Osteocyte (in vitro differentiated cells): Measurements from ENCODE around the gene TDRD1. TPM values are rescaled to one million over a fixed set of nuclear protein-coding genes. Genes with fewer than 3 reads are reported as not detected.

Experiments used
- DNase-seq: peaks from one replicate; pipeline ENCODE4 v3.0.0; 2021; ENCODE audit warnings: mixed read lengths; ENCODE audit not compliant: unreplicated experiment; ENCODE audit errors: extremely low spot score
- H3K27ac Mint-ChIP-seq: one replicate; pipeline ENCODE4 v1.8.0; 2021; ENCODE audit warnings: mild to moderate bottlenecking, mixed read lengths; ENCODE audit not compliant: unreplicated experiment
- H3K27me3 Mint-ChIP-seq: one replicate; pipeline ENCODE4 v1.8.0; 2021; ENCODE audit warnings: mixed read lengths; ENCODE audit not compliant: unreplicated experiment
- H3K36me3 Mint-ChIP-seq: one replicate; pipeline ENCODE4 v1.8.0; 2021; ENCODE audit warnings: mixed read lengths; ENCODE audit not compliant: unreplicated experiment
- H3K4me1 Mint-ChIP-seq: one replicate; pipeline ENCODE4 v1.8.0; 2021; ENCODE audit warnings: mixed read lengths; ENCODE audit not compliant: unreplicated experiment
- H3K4me3 Mint-ChIP-seq: one replicate; pipeline ENCODE4 v1.8.0; 2021; ENCODE audit warnings: mild to moderate bottlenecking, moderate library complexity, mixed read lengths; ENCODE audit not compliant: unreplicated experiment
- H3K9me3 Mint-ChIP-seq: one replicate; pipeline ENCODE4 v1.8.0; 2021; ENCODE audit warnings: mixed read lengths; ENCODE audit not compliant: unreplicated experiment
- CTCF ChIP-seq: fragments of 200-600 bp; sonication (generic); IDR thresholded peaks from 2 replicates; pipeline ENCODE4 v1.5.0; 2021; ENCODE audit warnings: antibody characterized with exemption, mild to moderate bottlenecking, moderate library complexity
- total RNA-seq: library from RNA; stranded (reverse); gene quantifications from 2 replicates; pipeline ENCODE4 v1.2.1, GENCODE V29; 2021

The TDRD1 gene
- total RNA-seq, 1 donor from 2014 or later = not detected

GRCh38 chr10:114278884-114279191 lies 99.7 kb downstream of the TDRD1 start:
- Mint-ChIP-seq H3K9me3 (no peaks in the 10 kb centered on the region), H3K36me3 (no peaks in the 10 kb centered on the region), H3K4me3 (no peak overlapping the region), H3K27ac (no peak overlapping the region), H3K4me1 (no peaks in the 10 kb centered on the region), H3K27me3 (peaks cover 7% of the 10 kb centered on the region)
- no peak for DNase-seq
- TF ChIP-seq CTCF = no peak

- DNase-seq = no peak
- TF ChIP-seq CTCF = no peak
- Mint-ChIP-seq H3K27ac (no peak overlapping the region), H3K4me3 (no peak overlapping the region), H3K36me3 (no peaks in the 10 kb centered on the region), H3K9me3 (no peaks in the 10 kb centered on the region), H3K27me3 (peaks cover 7% of the 10 kb centered on the region), H3K4me1 (no peaks in the 10 kb centered on the region)
Observed at GRCh38 chr10:114279289-114279688, 100.1 kb downstream of the TDRD1 start.

GRCh38 chr10:114279901-114280644 lies 100.9 kb downstream of the TDRD1 start:
- no peaks in the 10 kb centered on the region for H3K36me3 Mint-ChIP-seq
- no peak overlapping the region for H3K27ac Mint-ChIP-seq
- H3K4me1 Mint-ChIP-seq = no peaks in the 10 kb centered on the region

GRCh38 chr10:114281006-114281405 lies 101.9 kb downstream of the TDRD1 start:
- no peaks in the 10 kb centered on the region for H3K9me3 Mint-ChIP-seq

More at GRCh38 chr10:114279901-114280644, 100.9 kb downstream of the TDRD1 start:
- no peak for TF ChIP-seq CTCF
- Mint-ChIP-seq H3K9me3 (no peaks in the 10 kb centered on the region), H3K4me3 (no peak overlapping the region), H3K27me3 (peaks cover 7% of the 10 kb centered on the region)
- DNase-seq = no peak

GRCh38 chr10:114281461-114281860 lies 102.3 kb downstream of the TDRD1 start:
- DNase-seq = no peak
- Mint-ChIP-seq H3K9me3 (no peaks in the 10 kb centered on the region), H3K27me3 (peaks cover 7% of the 10 kb centered on the region), H3K27ac (no peak overlapping the region), H3K4me1 (no peaks in the 10 kb centered on the region), H3K4me3 (no peak overlapping the region), H3K36me3 (no peaks in the 10 kb centered on the region)
- TF ChIP-seq CTCF = no peak

More at GRCh38 chr10:114281006-114281405, 101.9 kb downstream of the TDRD1 start:
- Mint-ChIP-seq H3K4me1 (no peaks in the 10 kb centered on the region), H3K36me3 (no peaks in the 10 kb centered on the region), H3K27ac (no peak overlapping the region), H3K27me3 (peaks cover 7% of the 10 kb centered on the region), H3K4me3 (no peak overlapping the region)
- DNase-seq = no peak
- no peak for TF ChIP-seq CTCF

Other genes with a start within 250 kb of the TDRD1 start
- 0.68 and 0.97 TPM in 2 replicates for gene ADRB1, start 135.5 kb upstream of the TDRD1 start, total RNA-seq
- 18.2 and 23.8 TPM in 2 replicates for gene CCDC186, start 5.2 kb upstream of the TDRD1 start, total RNA-seq
- gene VWA2, start 59.9 kb downstream of the TDRD1 start, total RNA-seq = not detected in 2 replicates
- 4.0 and 5.7 TPM in 2 replicates for gene AFAP1L2, start 225.1 kb downstream of the TDRD1 start, total RNA-seq